Natural killer cell (primary cell): ENCODE data around the gene S100A4. TPM values are rescaled to one million over a fixed set of nuclear protein-coding genes. Genes with fewer than 3 reads are reported as not detected.
"Not testable (repeated sequence)": the region's sequence is repeated elsewhere in the genome, so short reads cannot be mapped to it uniquely, and the experiment has no call there.

ENCODE experiments used
- ATAC-seq, 3 donors: fragments of 150-1000 bp in 2 of 3; fragments of 200-7000 bp in 1 of 3; cut with Tn5 transposase; 1 replicate in 1 of 3; 2 replicates in 2 of 3; pipeline ENCODE4 v1.10.0; 2021; ENCODE audit warnings: mild to moderate bottlenecking in 2 of 3, moderate library complexity in 2 of 3
- DNase-seq, 2 donors: peaks; one replicate each; pipeline versions ENCODE4 v3.0.0 to v3.0.0-alpha.2; 2013 to 2021; ENCODE audit warnings: mixed read lengths in 1 of 2
- H3K27ac ChIP-seq: one replicate; pipeline ENCODE4 v1.5.1; 2013; ENCODE audit warnings: mild to moderate bottlenecking, low read length
- H3K27me3 ChIP-seq: one replicate; pipeline ENCODE4 v1.6.1; 2013; ENCODE audit warnings: low read length; ENCODE audit not compliant: control insufficient read depth, insufficient read depth
- H3K36me3 ChIP-seq: one replicate; pipeline ENCODE4 v1.6.1; 2013; ENCODE audit warnings: low read length; ENCODE audit not compliant: control insufficient read depth, insufficient read depth
- H3K4me1 ChIP-seq: one replicate; pipeline ENCODE4 v1.6.1; 2013; ENCODE audit warnings: low read length; ENCODE audit not compliant: control insufficient read depth, insufficient read depth
- H3K4me3 ChIP-seq: one replicate; pipeline ENCODE4 v1.5.1; 2013; ENCODE audit warnings: low read length
- H3K9me3 ChIP-seq: one replicate; pipeline ENCODE4 v1.6.1; 2013; ENCODE audit warnings: low read length; ENCODE audit not compliant: control insufficient read depth, insufficient read depth
- H3K27ac Mint-ChIP-seq, 2 donors: one replicate each; pipeline ENCODE4 v1.8.0; 2022; ENCODE audit warnings: mild to moderate bottlenecking in 2 of 2, mixed read lengths in 2 of 2, moderate library complexity in 1 of 2
- H3K27me3 Mint-ChIP-seq, 2 donors: one replicate each; pipeline ENCODE4 v1.8.0; 2022; ENCODE audit warnings: low read depth in 2 of 2, mixed read lengths in 2 of 2
- H3K36me3 Mint-ChIP-seq: one replicate; pipeline ENCODE4 v1.8.0; 2022; ENCODE audit warnings: mixed read lengths
- H3K4me1 Mint-ChIP-seq, 2 donors: one replicate each; pipeline ENCODE4 v1.8.0; 2022; ENCODE audit warnings: mixed read lengths in 2 of 2
- H3K4me3 Mint-ChIP-seq: one replicate; pipeline ENCODE4 v1.8.0; 2022; ENCODE audit warnings: mild to moderate bottlenecking, moderate library complexity, mixed read lengths
- H3K9me3 Mint-ChIP-seq, 2 donors: one replicate each; pipeline ENCODE4 v1.8.0; 2022; ENCODE audit warnings: mixed read lengths in 2 of 2
- CTCF ChIP-seq: fragments of 200-600 bp; IDR thresholded peaks from one replicate; pipeline ENCODE4 v1.8.0; 2022; ENCODE audit warnings: antibody characterized with exemption
- WGBS: methylation state at CpG from one replicate; pipeline ENCODE4 v1.1.7; 2013; ENCODE audit warnings: missing lambda C conversion rate; ENCODE audit not compliant: insufficient coverage; 5-methylcytosine and 5-hydroxymethylcytosine counted together
- intact Hi-C: fragments of 100-400 bp; cut with micrococcal nuclease; formaldehyde crosslinking; loops from one replicate; pipeline ENCODE4 v1.14.2; 2022
- total RNA-seq, 4 donors: library from RNA; stranded (reverse); fragments of 120-200 nt in 1 of 4; gene quantifications; one replicate each; pipeline versions ENCODE4 v1.2.3 to v1.2.4, GENCODE V29; 2013 to 2022

Gene S100A4
- total RNA-seq, 3 donors from 2014 or later (not counting 1 experiment from before 2014, with no cell fraction given), result 509 to 689 (median 597) TPM

GRCh38 chr1:153565529-153566374 is 20.1 kb upstream of the S100A4 start, which contains the start of gene S100A2:
S100A2 (minus strand) TSS chr1:153565844; CDS start chr1:153563877, 1,967 bp downstream.
- Mint-ChIP-seq H3K27me3 (peaks cover 0 to 9% of the 10 kb centered on the region in 2 donors), H3K4me1 (peaks cover 25 to 34% of the 10 kb centered on the region in 2 donors)
- TF ChIP-seq CTCF, result no peak

GRCh38 chr1:153563991-153564390 is 18.4 kb upstream of the S100A4 start:
- H3K4me1 Mint-ChIP-seq, result peaks cover 25 to 34% of the 10 kb centered on the region in 2 donors
- H3K27me3 Mint-ChIP-seq, result no peaks in the 10 kb centered on the region
- intact Hi-C loops, result no loop called here
- no peaks in the 10 kb centered on the region for H3K9me3 Mint-ChIP-seq
- Histone ChIP-seq H3K4me1 (peaks cover 37% of the 10 kb centered on the region), H3K36me3 (no peaks in the 10 kb centered on the region), H3K4me3 (no peak overlapping the region), H3K27ac (no peak overlapping the region), H3K27me3 (no peaks in the 10 kb centered on the region), H3K9me3 (no peaks in the 10 kb centered on the region)
- no peaks in the 10 kb centered on the region for H3K36me3 Mint-ChIP-seq
- ATAC-seq (no peak), DNase-seq (no peak)
- no peak overlapping the region for H3K27ac Mint-ChIP-seq
- WGBS, result 94% methylated on average over 7 of the region's 7 CpGs
- H3K4me3 Mint-ChIP-seq, result no peak overlapping the region
- TF ChIP-seq CTCF, result no peak

More at GRCh38 chr1:153565529-153566374, 20.1 kb upstream of the S100A4 start, which contains the start of gene S100A2:
- H3K27ac Mint-ChIP-seq, result peak within 1 kb of the TSS; percentile 67 to 98
- H3K9me3 Mint-ChIP-seq, result no peaks in the 10 kb centered on the region
- DNase-seq, result peak; percentile 38 to 49
- no peaks in the 10 kb centered on the region for H3K27me3 ChIP-seq
- intact Hi-C loops, result no loop called here
- no peak within 1 kb of the TSS for H3K4me3 ChIP-seq
- no peaks in the 10 kb centered on the region for H3K9me3 ChIP-seq
- WGBS, result 43% methylated on average over 8 of the region's 8 CpGs
- ATAC-seq, result peak; percentile 27 to 56 (median 50)
- no peaks in the 10 kb centered on the region for H3K36me3 Mint-ChIP-seq
- peaks cover 37% of the 10 kb centered on the region for H3K4me1 ChIP-seq
- H3K27ac ChIP-seq, result peak within 1 kb of the TSS; percentile 81
- peak within 1 kb of the TSS; percentile 36 for H3K4me3 Mint-ChIP-seq
- H3K36me3 ChIP-seq, result no peaks in the 10 kb centered on the region

GRCh38 chr1:153563483-153563901 is 17.9 kb upstream of the S100A4 start:
- Mint-ChIP-seq H3K36me3 (no peaks in the 10 kb centered on the region), H3K4me3 (no peak overlapping the region), H3K9me3 (no peaks in the 10 kb centered on the region), H3K27me3 (no peaks in the 10 kb centered on the region), H3K4me1 (peaks cover 21 to 30% of the 10 kb centered on the region in 2 donors), H3K27ac (no peak overlapping the region)
- no peaks in the 10 kb centered on the region for H3K27me3 ChIP-seq
- no peaks in the 10 kb centered on the region for H3K9me3 ChIP-seq
- peaks cover 34% of the 10 kb centered on the region for H3K4me1 ChIP-seq
- no peaks in the 10 kb centered on the region for H3K36me3 ChIP-seq
- no peak for DNase-seq
- ATAC-seq, result no peak
- TF ChIP-seq CTCF, result no peak
- H3K4me3 ChIP-seq, result no peak overlapping the region
- intact Hi-C loops, result no loop called here
- no peak overlapping the region for H3K27ac ChIP-seq
- WGBS, result 94% methylated on average over 5 of the region's 6 CpGs

- H3K36me3 Mint-ChIP-seq, H3K36me3 ChIP-seq, DNase-seq, H3K27me3 Mint-ChIP-seq, intact Hi-C loops, ATAC-seq, H3K4me3 Mint-ChIP-seq, H3K4me3 ChIP-seq, H3K9me3 Mint-ChIP-seq, H3K27me3 ChIP-seq, H3K27ac Mint-ChIP-seq, H3K27ac ChIP-seq, H3K9me3 ChIP-seq: not testable (repeated sequence)
- peaks cover 19% of the 10 kb centered on the region for H3K4me1 ChIP-seq
- WGBS, result 92% methylated on average over 3 of the region's 3 CpGs
- H3K4me1 Mint-ChIP-seq, result peaks cover 12 to 20% of the 10 kb centered on the region in 2 donors
Measured at GRCh38 chr1:153562021-153562420, 16.4 kb upstream of the S100A4 start.
